HepG2 (cell line): ENCODE measurements around the gene STUB1. TPM values are rescaled to one million over a fixed set of nuclear protein-coding genes. Genes with fewer than 3 reads are reported as not detected.

Experiments
- ATF1 ChIP-seq: IDR thresholded peaks from 2 replicates; pipeline ENCODE4 v1.6.1; 2016; ENCODE audit warnings: mild to moderate bottlenecking, control low read depth
- CCAR2 ChIP-seq: fragments of 200-400 bp; formaldehyde crosslinking; optimal IDR thresholded peaks from 2 replicates; pipeline ENCODE3; 2018; ENCODE audit warnings: low read depth, mild to moderate bottlenecking, low read length, moderate library complexity
- ELF3 ChIP-seq: IDR thresholded peaks from 2 replicates; pipeline ENCODE4 v1.6.1; 2016; ENCODE audit warnings: missing genetic modification reagents, missing compliant biosample characterization
- HINFP ChIP-seq: sonication (generic); formaldehyde crosslinking; IDR thresholded peaks from 2 replicates; pipeline ENCODE4 v1.4.0; 2020; ENCODE audit warnings: low read depth, mild to moderate bottlenecking, missing genetic modification reagents
- HOMEZ ChIP-seq: IDR thresholded peaks from 2 replicates; pipeline ENCODE4 v1.6.1; 2016; ENCODE audit warnings: low read depth
- NCOA1 ChIP-seq: sonication (generic); formaldehyde crosslinking; IDR thresholded peaks from 2 replicates; pipeline ENCODE4 v1.9.0; 2021; ENCODE audit warnings: missing genetic modification reagents
- SETDB1 ChIP-seq: sonication (generic); formaldehyde crosslinking; IDR thresholded peaks from 2 replicates; pipeline ENCODE4 v1.5.1; 2020; ENCODE audit warnings: missing genetic modification reagents, mild to moderate bottlenecking, borderline replicate concordance
- XRCC5 ChIP-seq: fragments of 200-400 bp; formaldehyde crosslinking; optimal IDR thresholded peaks from 2 replicates; pipeline ENCODE3; 2017; ENCODE audit warnings: mild to moderate bottlenecking, low read length
- YEATS2 ChIP-seq: sonication (generic); formaldehyde crosslinking; IDR thresholded peaks from 2 replicates; pipeline ENCODE4 v1.4.0; 2020; ENCODE audit warnings: missing genetic modification reagents, borderline replicate concordance
- ZBTB7B ChIP-seq: sonication (generic); formaldehyde crosslinking; IDR thresholded peaks from 2 replicates; pipeline ENCODE4 v1.4.0; 2020; ENCODE audit warnings: missing genetic modification reagents
- ZFY ChIP-seq: sonication (generic); formaldehyde crosslinking; IDR thresholded peaks from 2 replicates; pipeline ENCODE4 v1.4.0; 2020; ENCODE audit warnings: missing genetic modification reagents
- ZHX2 ChIP-seq, 2 experiments: sonication (generic) in 1 of 2; formaldehyde crosslinking in 1 of 2; IDR thresholded peaks; 2 replicates each; pipeline versions ENCODE4 v1.6.1 to v1.9.0; 2014 to 2022; ENCODE audit warnings: antibody characterized with exemption in 1 of 2, borderline replicate concordance in 1 of 2, inconsistent platforms in 1 of 2, low read depth in 1 of 2, missing genetic modification reagents in 1 of 2
- ZNF331 ChIP-seq: sonication (generic); formaldehyde crosslinking; IDR thresholded peaks from 2 replicates; pipeline ENCODE4 v1.4.0; 2020; ENCODE audit warnings: missing genetic modification reagents
- ZNF572 ChIP-seq: sonication (generic); formaldehyde crosslinking; IDR thresholded peaks from 2 replicates; pipeline ENCODE4 v1.5.1; 2020; ENCODE audit warnings: mild to moderate bottlenecking, missing genetic modification reagents
- ZNF7 ChIP-seq: IDR thresholded peaks from 2 replicates; pipeline ENCODE4 v1.6.1; 2016; ENCODE audit warnings: missing biosample characterization, missing genetic modification reagents
- ZNF724P ChIP-seq: sonication (generic); formaldehyde crosslinking; IDR thresholded peaks from 2 replicates; pipeline ENCODE4 v1.8.0; 2022; ENCODE audit warnings: missing genetic modification reagents, borderline replicate concordance
- polyA plus RNA-seq, 8 experiments: library from polyadenylated mRNA; depleted of rRNA in 3 of 8; stranded (reverse) in 7 of 8; unstranded in 1 of 8; fragments of >200 nt; fragmentation: Illumina TruSeq in 4 of 8; extraction: Trizol in 4 of 8; gene quantifications; 2 replicates each; pipeline versions ENCODE4 v1.2.1 to v1.2.3, GENCODE V29; 2011 to 2016; ENCODE audit warnings: low read depth in 4 of 8, missing spikeins in 1 of 8, mixed read lengths in 1 of 8; ENCODE audit not compliant: insufficient read depth in 1 of 8
- total RNA-seq, 5 experiments: library from RNA; depleted of rRNA; stranded (reverse); fragments of >200 nt; fragmentation: Illumina TruSeq; extraction: Trizol; gene quantifications; 2 replicates each; pipeline ENCODE4 v1.2.3, GENCODE V29; 2016; ENCODE audit warnings: low read depth in 1 of 5
- TF ChIP-seq, protein P1 (sequence below): sonication (generic); formaldehyde crosslinking; IDR thresholded peaks from 2 replicates; pipeline ENCODE4 v1.5.0; 2020; ENCODE audit warnings: missing genetic modification reagents
- TF ChIP-seq, protein P2 (sequence below): sonication (generic); formaldehyde crosslinking; IDR thresholded peaks from 2 replicates; pipeline ENCODE4 v1.8.1; 2023; ENCODE audit warnings: mild to moderate bottlenecking, moderate library complexity, missing genetic modification reagents

STUB1 gene
- total and polyA plus RNA-seq, 2 of the 13 experiments (the other 11 are each of a cell fraction or from before 2014, with no cell fraction given), result 52.9 to 78.2 TPM

GRCh38 chr16:700684-701584 is 20.7 kb downstream of the STUB1 start (continued):
- no peak for TF ChIP-seq ZHX2 (IDR thresholded peaks at IDR 0.05; ENCODE audit: low read depth)
- TF ChIP-seq ZHX2 (CRISPR knock-in tag; IDR thresholded peaks at IDR 0.05; ENCODE audit: borderline replicate concordance), result peak; percentile 91; the same call in 1 of the 2 replicates
- TF ChIP-seq ZNF572, result no peak
- TF ChIP-seq NCOA1 (CRISPR knock-in tag), result no peak
- TF ChIP-seq CCAR2, result no peak
- peak; percentile 79; the same call in 1 of the 2 replicates for TF ChIP-seq ZNF331 (CRISPR knock-in tag)
- TF ChIP-seq HINFP, result no peak
- no peak for TF ChIP-seq ZBTB7B (CRISPR knock-in tag)
- TF ChIP-seq HOMEZ (CRISPR knock-in tag), result no peak
- no peak for TF ChIP-seq ZNF7 (CRISPR knock-in tag)
- TF ChIP-seq XRCC5, result no peak
- peak; percentile 69 for TF ChIP-seq ELF3
- TF ChIP-seq ZNF724P, result peak; percentile 91
- TF ChIP-seq, protein P1, sequence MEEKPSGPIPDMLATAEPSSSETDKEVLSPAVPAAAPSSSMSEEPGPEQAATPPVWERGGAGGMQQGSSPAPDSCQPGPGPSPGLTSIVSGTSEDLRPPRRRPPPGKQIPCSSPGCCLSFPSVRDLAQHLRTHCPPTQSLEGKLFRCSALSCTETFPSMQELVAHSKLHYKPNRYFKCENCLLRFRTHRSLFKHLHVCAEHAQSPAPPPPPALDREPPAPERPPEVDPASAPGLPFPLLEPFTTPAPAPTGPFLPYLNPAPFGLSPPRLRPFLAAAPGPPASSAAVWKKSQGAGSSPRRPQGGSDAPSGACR (CRISPR knock-in tag), result no peak
- no peak for TF ChIP-seq SETDB1
- no peak for TF ChIP-seq YEATS2 (CRISPR knock-in tag)
- no peak for TF ChIP-seq ATF1 (CRISPR knock-in tag)
- peak; percentile 50; the same call in 1 of the 2 replicates for TF ChIP-seq ZFY (CRISPR knock-in tag)
- TF ChIP-seq, protein P2, sequence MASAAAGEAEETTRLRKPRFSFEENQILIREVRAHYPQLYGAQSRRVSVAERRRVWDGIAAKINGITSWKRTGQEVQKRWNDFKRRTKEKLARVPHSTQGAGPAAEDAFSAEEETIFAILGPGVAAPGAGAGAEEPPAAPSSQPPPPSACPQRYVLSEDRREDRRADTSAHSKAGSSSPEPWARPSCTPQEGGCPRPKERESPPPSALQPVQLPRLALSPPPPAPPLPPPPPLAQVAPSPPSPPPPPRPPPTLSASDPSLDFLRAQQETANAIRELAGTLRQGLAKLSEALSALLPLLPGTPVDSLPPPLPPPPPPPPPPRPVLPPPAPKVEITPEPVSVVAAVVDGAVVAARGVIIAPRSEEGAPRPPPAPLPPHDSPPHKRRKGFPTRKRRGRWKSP (CRISPR knock-in tag), result no peak
